ENCODE measurements around the gene RBBP8NL.
A peak's percentile ranks its signal among the peaks of the same experiment; 100 is the strongest.

Gene RBBP8NL

DNA sequence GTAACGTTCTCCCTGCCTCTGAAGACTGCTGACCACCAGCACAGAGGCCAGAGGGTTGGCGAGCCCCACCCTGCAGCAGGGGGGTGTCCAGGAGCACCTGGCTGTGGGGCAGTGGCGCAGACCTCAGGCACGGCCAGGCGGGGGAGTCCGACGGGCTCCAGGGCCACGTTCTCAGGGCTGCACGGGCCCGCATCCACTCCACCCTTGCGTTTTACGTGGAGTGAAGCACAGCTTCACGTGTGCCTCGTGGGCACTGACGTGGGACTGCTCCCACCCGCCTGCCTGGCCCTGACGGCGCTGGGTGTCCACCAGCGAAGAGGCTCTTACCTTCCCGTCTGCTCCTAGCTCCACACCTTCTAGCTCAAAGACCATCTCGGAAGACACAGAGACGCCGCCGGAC is 33.5 kb downstream of the RBBP8NL start:
- no peak for DNase-seq (ENCODE audit: low read depth in 2 of 2)

DNA sequence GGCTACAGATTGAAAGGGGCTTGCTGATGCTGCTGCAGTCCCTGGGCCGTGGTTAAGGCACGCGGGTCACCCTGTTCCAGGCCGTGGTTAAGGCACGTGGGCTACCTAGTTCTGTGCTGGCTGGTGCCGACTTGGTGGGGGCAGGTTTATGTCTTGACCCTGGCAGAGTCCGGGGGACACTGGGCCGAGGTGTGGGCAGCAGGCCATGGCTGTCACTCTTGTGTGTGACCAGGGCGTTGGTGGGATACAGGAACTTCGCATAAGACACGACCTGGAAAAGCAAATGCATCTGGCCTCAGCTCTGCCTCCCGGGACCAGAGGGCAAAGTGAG is 34.0 kb downstream of the RBBP8NL start:
- no peak for DNase-seq (ENCODE audit: low read depth in 2 of 2)

GRCh38 chr20:62392621-62393334 is 34.6 kb downstream of the RBBP8NL start:
- DNase-seq (ENCODE audit: low read depth in 2 of 2), result no peak

DNA sequence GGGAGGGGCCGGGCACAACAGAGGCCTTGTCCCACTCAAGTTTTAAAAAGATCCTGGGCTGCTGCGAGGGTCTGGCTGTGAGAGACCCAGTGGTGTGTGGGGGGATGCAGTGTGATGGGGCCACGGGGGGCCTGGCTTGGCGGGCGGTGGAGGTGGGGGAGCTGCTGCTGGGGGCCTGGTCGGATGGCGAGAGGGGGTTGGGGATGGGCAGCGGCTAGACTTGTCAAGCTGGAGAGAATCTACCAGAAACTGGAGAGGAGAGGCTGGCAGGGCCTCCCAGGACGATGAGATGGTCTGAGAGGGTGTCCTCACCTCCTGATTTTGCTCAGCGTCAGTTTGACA is 35.3 kb downstream of the RBBP8NL start:
- DNase-seq (ENCODE audit: low read depth in 2 of 2), result no peak

- no peak for DNase-seq (ENCODE audit: low read depth in 2 of 2)
These were observed 35.9 kb downstream of the RBBP8NL start for GRCh38 chr20:62391165-62392076.

GRCh38 chr20:62390317-62391164 is 36.8 kb downstream of the RBBP8NL start:
- no peak for DNase-seq (ENCODE audit: low read depth in 2 of 2)

DNA sequence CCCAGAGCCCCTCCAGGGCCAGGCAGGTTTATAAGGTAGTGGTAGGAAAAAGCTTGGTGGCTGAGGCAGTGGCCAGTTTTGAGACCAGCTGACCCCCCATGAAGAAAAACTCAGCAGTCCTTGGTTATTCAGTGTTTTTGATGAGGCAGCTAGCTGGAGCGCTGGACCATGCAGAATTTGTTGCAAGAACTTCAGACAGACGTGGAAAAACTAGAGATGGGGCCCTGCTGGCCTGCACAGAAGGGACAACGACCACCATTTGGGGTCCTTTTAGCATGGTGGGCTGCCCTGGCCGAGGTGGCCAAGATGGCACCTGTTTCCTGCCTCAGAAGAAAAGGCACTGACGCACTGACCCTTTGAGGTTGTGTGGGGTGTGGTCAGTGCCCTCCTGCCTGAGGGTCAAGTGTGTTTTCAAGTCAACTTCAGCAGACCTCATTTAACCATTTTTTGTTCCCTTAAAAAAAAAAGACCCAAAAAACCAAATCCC is 37.7 kb downstream of the RBBP8NL start:
- no peak for DNase-seq (ENCODE audit: low read depth in 2 of 2)

DNA sequence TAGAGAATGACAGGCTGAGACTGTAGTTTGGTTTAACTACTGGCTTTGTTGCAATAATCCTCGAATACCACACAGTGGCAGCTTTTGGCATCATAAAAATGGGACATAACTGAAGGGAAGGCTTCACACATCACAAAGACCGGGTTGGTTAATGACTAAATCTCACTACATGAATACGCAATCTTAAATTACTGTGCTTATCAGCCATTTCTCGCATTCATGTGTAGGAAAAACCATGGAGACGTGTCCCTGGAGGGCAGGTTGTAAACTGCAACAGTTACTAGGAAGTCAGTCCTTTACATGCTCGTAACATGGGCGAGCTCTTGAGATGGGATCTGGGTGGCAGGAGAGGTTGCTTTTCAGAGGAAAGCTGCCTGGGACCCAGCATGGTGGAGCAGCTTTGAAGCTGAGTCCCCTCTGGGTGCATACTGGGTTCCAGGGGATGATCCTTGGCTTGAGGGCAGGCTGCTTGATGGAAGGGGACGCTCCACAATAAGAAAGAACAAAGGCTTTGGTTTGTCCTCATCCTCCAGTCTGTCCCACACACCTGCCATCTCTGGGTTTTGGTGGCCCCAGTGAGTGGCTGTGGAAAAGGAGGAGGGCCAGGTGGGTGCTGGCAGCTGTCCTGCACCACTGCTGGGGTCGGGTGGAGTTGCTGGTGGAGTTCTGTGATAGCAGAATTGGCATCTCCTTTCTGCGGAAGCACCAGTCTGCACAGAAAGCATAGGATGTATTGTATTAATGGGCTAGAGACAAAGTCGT is 38.3 kb downstream of the RBBP8NL start:
- no peak for DNase-seq (ENCODE audit: low read depth in 2 of 2)

- no peak for DNase-seq (ENCODE audit: low read depth in 2 of 2)
These were observed 39.3 kb downstream of the RBBP8NL start for GRCh38 chr20:62387933-62388635.

DNA sequence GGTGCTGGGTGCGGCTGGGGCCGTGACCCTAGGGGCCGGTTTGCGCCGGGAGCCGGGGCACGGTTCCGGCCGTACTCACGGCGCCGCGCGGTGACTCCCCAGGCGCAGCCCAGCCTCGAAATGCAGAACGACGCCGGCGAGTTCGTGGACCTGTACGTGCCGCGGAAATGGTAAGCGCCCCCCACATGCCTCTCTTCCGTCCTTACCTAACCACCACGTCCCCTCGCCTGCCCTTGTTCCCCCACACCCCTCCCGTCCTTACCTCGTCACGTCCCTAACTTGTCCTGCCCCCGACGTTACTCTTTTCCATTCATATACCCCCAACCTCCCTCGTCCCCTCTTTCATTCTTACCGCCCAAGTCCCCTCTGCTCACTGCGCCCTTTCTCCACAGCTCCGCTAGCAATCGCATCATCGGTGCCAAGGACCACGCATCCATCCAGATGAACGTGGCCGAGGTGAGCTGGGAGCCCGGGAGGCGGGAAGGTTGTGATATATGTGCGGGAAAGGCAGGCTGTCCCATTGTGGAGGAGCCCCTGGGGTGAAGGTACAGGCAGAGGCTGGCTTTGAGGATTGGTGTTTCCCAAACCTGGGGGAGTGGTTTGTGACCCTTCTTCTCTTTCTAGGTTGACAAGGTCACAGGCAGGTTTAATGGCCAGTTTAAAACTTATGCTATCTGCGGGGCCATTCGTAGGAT is 40.0 kb downstream of the RBBP8NL start:
- no peak for DNase-seq (ENCODE audit: low read depth in 2 of 2)

- DNase-seq (ENCODE audit: low read depth in 2 of 2), result peak; percentile 84 to 85
These were observed 40.7 kb downstream of the RBBP8NL start, which contains the start of gene RPS21 for GRCh38 chr20:62386383-62387218. Gene RPS21, plus strand, starts transcription at chr20:62387103. Its CDS starts 236 bp downstream, at chr20:62387339.

DNA sequence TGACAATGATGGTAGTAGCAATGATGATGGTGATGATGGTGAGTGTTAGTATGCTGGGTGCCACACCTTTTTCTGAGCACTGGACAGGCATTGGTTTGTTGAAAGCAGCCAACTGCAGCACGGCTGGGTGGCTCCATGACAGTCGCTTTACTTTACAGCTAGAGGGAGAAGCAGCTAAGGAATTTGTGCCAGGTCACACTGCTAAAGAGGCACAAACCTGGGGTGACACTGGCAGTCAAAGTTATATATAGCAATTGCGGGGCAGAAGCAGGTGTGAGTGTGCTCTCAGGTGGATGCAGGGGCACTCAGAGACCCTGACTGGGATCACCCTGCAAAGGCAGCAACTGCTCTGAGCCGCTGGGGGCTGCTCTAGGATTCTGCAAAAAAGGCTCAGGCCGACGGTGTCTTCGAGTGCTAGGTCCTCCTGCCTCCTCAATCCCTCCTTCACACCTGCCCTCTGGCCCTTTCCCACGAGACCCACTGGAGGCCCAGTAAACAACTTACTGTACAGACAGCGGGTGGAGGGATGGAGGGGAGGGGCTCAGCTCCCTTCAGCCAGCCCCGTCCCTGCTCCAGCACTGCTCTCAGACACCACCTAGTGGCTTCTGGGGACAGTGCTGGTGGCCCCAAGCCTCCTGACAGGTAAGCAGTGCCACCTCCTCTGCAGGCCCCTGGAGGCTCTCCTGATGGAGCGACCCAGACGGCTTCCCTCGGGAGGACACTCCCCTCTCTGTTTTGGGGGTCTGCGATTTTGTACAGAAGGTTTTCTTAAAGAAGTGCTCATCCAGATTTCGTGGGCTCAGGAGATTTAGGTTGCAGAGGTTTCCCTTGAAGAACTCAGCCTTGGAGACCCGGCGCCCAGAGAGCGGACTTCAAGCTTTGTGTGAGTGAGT is 44.8 kb downstream of the RBBP8NL start:
- peak; percentile 51 to 61 for DNase-seq (ENCODE audit: low read depth in 2 of 2)

GRCh38 chr20:62381842-62382241 is 45.5 kb downstream of the RBBP8NL start:
- no peak for DNase-seq (ENCODE audit: low read depth in 2 of 2)

- no peak for DNase-seq (ENCODE audit: low read depth in 2 of 2)
These were observed 46.0 kb downstream of the RBBP8NL start for GRCh38 chr20:62381202-62381797.

- DNase-seq (ENCODE audit: low read depth in 2 of 2), result no peak
These were observed 49.1 kb downstream of the RBBP8NL start for GRCh38 chr20:62378215-62378614.

DNA sequence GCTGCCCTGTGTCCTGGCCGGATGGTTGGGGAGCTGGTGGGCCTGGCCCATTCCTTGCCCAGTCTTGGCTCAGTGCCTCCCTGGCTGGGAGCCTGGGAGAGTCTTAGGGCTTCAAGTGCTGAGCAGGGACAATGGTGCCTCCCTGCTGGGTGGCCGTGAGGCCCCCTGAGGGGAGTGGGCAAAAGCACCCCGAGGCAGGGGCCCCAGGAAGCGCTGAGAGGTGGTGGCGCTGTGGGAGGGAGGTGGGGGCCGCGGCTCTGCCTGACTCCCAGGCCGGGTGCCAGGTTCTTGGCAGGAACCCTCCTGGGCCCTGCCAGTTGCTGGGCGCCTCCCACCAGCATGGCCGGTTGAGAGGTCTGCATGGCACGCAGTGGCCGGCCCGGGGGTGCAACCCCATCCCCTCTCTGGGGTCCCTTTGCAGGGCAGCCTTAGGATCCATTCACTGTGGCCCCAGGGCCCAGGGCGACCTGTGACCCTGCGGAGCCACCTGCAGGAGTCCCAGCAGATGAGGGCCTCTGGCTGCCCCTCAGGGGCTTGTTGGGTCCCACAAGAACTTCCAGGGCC is 49.6 kb downstream of the RBBP8NL start:
- no peak for DNase-seq (ENCODE audit: low read depth in 2 of 2)

- DNase-seq (ENCODE audit: low read depth in 2 of 2), result no peak
These were observed 50.3 kb downstream of the RBBP8NL start for GRCh38 chr20:62377064-62377461.

Data from stimulated activated CD8-positive, alpha-beta memory T cell treated with anti-CD3 and anti-CD28 coated beads, Interleukin-15, amount 100 ng/mL, for 4 hours (primary cell).